ENCODE measurements around the gene R3HDM2. TPM values are rescaled to one million over a fixed set of nuclear protein-coding genes. Genes with fewer than 3 reads are reported as not detected.
A peak's percentile ranks its signal among the peaks of the same experiment; 100 is the strongest.

R3HDM2 gene
- total and polyA plus RNA-seq, 12 donors = 21.9 to 91.9 (median 43.2) TPM

DNA sequence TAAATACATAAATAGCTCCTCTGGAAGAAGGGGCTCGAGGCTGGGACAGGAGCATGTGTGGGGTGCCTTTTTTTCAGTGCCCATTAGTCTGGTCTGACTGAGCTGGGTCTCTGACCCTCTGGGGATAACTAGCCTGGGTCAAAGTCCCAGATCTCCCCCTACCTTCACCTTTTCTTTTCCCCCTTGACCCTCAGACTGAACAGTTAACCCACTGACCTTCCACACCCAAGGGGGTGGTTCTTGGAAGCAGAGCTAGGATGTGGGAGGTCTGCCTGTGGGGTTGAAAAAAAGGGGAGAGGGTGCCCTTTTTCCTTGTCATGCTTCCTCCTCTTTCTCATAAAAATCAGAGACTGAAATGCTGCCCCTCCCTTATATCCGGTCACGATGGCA lies 27.8 kb upstream of the R3HDM2 start:
- H3K27me3 ChIP-seq = no peaks in the 10 kb centered on the region
- H3K4me3 ChIP-seq = peak overlapping the region in 2 of 4 donors; percentile 55 to 90
- no peak for DNase-seq
- intact Hi-C loops (cut with DNase I) = no loop called here
- H3K27ac ChIP-seq = peak overlapping the region; percentile 31 to 84 (median 51)
- TF ChIP-seq, protein P1, sequence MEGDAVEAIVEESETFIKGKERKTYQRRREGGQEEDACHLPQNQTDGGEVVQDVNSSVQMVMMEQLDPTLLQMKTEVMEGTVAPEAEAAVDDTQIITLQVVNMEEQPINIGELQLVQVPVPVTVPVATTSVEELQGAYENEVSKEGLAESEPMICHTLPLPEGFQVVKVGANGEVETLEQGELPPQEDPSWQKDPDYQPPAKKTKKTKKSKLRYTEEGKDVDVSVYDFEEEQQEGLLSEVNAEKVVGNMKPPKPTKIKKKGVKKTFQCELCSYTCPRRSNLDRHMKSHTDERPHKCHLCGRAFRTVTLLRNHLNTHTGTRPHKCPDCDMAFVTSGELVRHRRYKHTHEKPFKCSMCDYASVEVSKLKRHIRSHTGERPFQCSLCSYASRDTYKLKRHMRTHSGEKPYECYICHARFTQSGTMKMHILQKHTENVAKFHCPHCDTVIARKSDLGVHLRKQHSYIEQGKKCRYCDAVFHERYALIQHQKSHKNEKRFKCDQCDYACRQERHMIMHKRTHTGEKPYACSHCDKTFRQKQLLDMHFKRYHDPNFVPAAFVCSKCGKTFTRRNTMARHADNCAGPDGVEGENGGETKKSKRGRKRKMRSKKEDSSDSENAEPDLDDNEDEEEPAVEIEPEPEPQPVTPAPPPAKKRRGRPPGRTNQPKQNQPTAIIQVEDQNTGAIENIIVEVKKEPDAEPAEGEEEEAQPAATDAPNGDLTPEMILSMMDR (IDR thresholded peaks at IDR 0.05) = no peak
- no peak for TF ChIP-seq POLR2A (IDR thresholded peaks at IDR 0.05)
- H3K36me3 ChIP-seq (replicated peaks in 1 of 2) = no peaks in the 10 kb centered on the region
- peaks cover 16 to 29% of the 10 kb centered on the region in 2 donors for H3K4me1 ChIP-seq (replicated peaks in 1 of 2)
- H3K9me3 ChIP-seq (replicated peaks in 1 of 3) = no peaks in the 10 kb centered on the region
- 22 to 33% (median 25%) methylated on average over 3 of the region's 3 CpGs for WGBS, 4 donors

DNA sequence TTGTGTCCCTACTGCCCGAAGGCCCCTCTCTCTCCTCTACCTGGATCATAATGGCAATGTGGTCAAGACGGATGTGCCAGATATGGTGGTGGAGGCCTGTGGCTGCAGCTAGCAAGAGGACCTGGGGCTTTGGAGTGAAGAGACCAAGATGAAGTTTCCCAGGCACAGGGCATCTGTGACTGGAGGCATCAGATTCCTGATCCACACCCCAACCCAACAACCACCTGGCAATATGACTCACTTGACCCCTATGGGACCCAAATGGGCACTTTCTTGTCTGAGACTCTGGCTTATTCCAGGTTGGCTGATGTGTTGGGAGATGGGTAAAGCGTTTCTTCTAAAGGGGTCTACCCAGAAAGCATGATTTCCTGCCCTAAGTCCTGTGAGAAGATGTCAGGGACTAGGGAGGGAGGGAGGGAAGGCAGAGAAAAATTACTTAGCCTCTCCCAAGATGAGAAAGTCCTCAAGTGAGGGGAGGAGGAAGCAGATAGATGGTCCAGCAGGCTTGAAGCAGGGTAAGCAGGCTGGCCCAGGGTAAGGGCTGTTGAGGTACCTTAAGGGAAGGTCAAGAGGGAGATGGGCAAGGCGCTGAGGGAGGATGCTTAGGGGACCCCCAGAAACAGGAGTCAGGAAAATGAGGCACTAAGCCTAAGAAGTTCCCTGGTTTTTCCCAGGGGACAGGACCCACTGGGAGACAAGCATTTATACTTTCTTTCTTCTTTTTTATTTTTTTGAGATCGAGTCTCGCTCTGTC lies 26.1 kb upstream of the R3HDM2 start:
- Histone ChIP-seq H3K36me3 (replicated peaks in 1 of 2) (no peaks in the 10 kb centered on the region), H3K27me3 (no peaks in the 10 kb centered on the region), H3K4me1 (replicated peaks in 1 of 2) (peaks cover 9 to 20% of the 10 kb centered on the region in 2 donors), H3K9me3 (replicated peaks in 1 of 3) (no peaks in the 10 kb centered on the region), H3K4me3 (no peak overlapping the region), H3K27ac (no peak overlapping the region)
- no peak for TF ChIP-seq POLR2A (IDR thresholded peaks at IDR 0.05)
- TF ChIP-seq, protein P1 (IDR thresholded peaks at IDR 0.05) = no peak
- DNase-seq = no peak
- intact Hi-C loops (cut with DNase I) = no loop called here
- WGBS, 4 donors = 75 to 90% (median 76%) methylated on average over 6 of the region's 6 CpGs

DNA sequence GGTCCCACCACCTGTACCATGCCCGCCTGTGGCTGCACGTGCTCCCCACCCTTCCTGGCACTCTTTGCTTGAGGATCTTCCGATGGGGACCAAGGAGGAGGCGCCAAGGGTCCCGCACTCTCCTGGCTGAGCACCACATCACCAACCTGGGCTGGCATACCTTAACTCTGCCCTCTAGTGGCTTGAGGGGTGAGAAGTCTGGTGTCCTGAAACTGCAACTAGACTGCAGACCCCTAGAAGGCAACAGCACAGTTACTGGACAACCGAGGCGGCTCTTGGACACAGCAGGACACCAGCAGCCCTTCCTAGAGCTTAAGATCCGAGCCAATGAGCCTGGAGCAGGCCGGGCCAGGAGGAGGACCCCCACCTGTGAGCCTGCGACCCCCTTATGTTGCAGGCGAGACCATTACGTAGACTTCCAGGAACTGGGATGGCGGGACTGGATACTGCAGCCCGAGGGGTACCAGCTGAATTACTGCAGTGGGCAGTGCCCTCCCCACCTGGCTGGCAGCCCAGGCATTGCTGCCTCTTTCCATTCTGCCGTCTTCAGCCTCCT lies 25.4 kb upstream of the R3HDM2 start:
- WGBS, 4 donors = 7 to 33% (median 28%) methylated on average over 5 to 15 of the region's 15 CpGs
- Histone ChIP-seq H3K4me1 (replicated peaks in 1 of 2) (peaks cover 2 to 13% of the 10 kb centered on the region in 2 donors), H3K36me3 (replicated peaks in 1 of 2) (no peaks in the 10 kb centered on the region), H3K9me3 (replicated peaks in 1 of 3) (no peaks in the 10 kb centered on the region), H3K27ac (no peak overlapping the region), H3K27me3 (no peaks in the 10 kb centered on the region), H3K4me3 (no peak overlapping the region)
- peak in 1 of 7 donors; percentile 39 for DNase-seq
- intact Hi-C loops (cut with DNase I) = no loop called here
- TF ChIP-seq POLR2A (IDR thresholded peaks at IDR 0.05) = no peak
- TF ChIP-seq, protein P1 (IDR thresholded peaks at IDR 0.05) = peak; percentile 18 to 48 (median 38)

DNA sequence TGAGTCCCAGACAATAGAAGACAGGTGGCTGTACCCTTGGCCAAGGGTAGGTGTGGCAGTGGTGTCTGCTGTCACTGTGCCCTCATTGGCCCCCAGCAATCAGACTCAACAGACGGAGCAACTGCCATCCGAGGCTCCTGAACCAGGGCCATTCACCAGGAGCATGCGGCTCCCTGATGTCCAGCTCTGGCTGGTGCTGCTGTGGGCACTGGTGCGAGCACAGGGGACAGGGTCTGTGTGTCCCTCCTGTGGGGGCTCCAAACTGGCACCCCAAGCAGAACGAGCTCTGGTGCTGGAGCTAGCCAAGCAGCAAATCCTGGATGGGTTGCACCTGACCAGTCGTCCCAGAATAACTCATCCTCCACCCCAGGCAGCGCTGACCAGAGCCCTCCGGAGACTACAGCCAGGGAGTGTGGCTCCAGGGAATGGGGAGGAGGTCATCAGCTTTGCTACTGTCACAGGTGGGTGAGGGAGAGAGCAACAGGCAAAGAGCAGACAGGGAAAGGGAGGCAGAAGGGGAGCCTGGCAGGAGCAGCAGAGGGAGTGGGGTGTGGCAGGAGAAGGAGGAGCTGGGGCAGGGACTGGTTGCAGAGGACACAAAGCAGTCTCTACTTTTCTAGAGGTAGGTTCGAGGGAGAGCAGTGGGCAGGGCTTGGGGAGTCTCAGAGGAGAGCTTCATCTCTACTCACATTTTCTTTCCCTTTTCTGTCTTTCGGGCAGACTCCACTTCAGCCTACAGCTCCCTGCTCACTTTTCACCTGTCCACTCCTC lies 24.7 kb upstream of the R3HDM2 start:
- Histone ChIP-seq H3K4me1 (replicated peaks in 1 of 2) (peaks cover 0 to 7% of the 10 kb centered on the region in 2 donors), H3K9me3 (replicated peaks in 1 of 3) (no peaks in the 10 kb centered on the region), H3K36me3 (replicated peaks in 1 of 2) (no peaks in the 10 kb centered on the region), H3K4me3 (no peak overlapping the region), H3K27ac (no peak overlapping the region), H3K27me3 (no peaks in the 10 kb centered on the region)
- DNase-seq = no peak
- intact Hi-C loops (cut with DNase I) = no loop called here
- TF ChIP-seq, protein P1 (IDR thresholded peaks at IDR 0.05) = no peak
- no peak for TF ChIP-seq POLR2A (IDR thresholded peaks at IDR 0.05)
- WGBS, 4 donors = 42 to 56% (median 50%) methylated on average over 4 to 10 of the region's 10 CpGs

Data from adrenal gland (tissue), 12 donors.